Esophagus squamous epithelium (tissue), 5 donors: ENCODE results near the gene ABLIM2. TPM values are rescaled to one million over a fixed set of nuclear protein-coding genes. Genes with fewer than 3 reads are reported as not detected.
A peak's percentile ranks its signal among the peaks of the same experiment; 100 is the strongest.

Experiments used
- DNase-seq: peaks from one replicate; lab custom pipeline; 2025; lab: John Stamatoyannopoulos, UW
- H3K27ac ChIP-seq, 4 donors: fragments of 200-600 bp; sonication (generic); one replicate each; pipeline ENCODE4 v1.5.1; 2016 to 2019; ENCODE audit warnings: mild to moderate bottlenecking in 1 of 4
- H3K27me3 ChIP-seq, 4 donors: fragments of 200-600 bp; sonication (generic); 1 replicate in 3 of 4; 2 replicates in 1 of 4; pipeline versions ENCODE4 v1.5.1 to v1.6.0; 2017 to 2021; ENCODE audit warnings: antibody characterized with exemption in 1 of 4
- H3K36me3 ChIP-seq, 3 donors: fragments of 200-600 bp; sonication (generic); one replicate each; pipeline ENCODE4 v1.5.1; 2016 to 2019
- H3K4me1 ChIP-seq, 3 donors: fragments of 200-600 bp; sonication (generic); one replicate each; pipeline ENCODE4 v1.5.1; 2017 to 2019
- H3K4me3 ChIP-seq, 4 donors: fragments of 200-600 bp; sonication (generic); 1 replicate in 3 of 4; 2 replicates in 1 of 4; pipeline ENCODE4 v1.5.1; 2016 to 2019; ENCODE audit warnings: mild to moderate bottlenecking in 2 of 4, moderate library complexity in 1 of 4
- H3K9me3 ChIP-seq, 3 donors: fragments of 200-600 bp; sonication (generic); one replicate each; pipeline ENCODE4 v1.5.1; 2016 to 2019
- POLR2A ChIP-seq, 4 donors: fragments of 450-650 bp; IDR thresholded peaks; one replicate each; pipeline ENCODE4 v1.6.1; 2017; ENCODE audit warnings: antibody characterized with exemption in 4 of 4, mild to moderate bottlenecking in 4 of 4, moderate library complexity in 3 of 4
- WGBS, 2 donors: methylation state at CpG; one replicate each; pipeline ENCODE4 v1.1.5; 2018; 5-methylcytosine and 5-hydroxymethylcytosine counted together
- intact Hi-C: fragments of 100-400 bp; cut with DNase I; formaldehyde crosslinking; loops from one replicate; pipeline ENCODE4 v1.15.0; 2022
- total RNA-seq, 4 donors: library from RNA; depleted of rRNA; stranded (reverse); fragments of >200 nt; gene quantifications; one replicate each; pipeline ENCODE4 v1.1.0, GENCODE V29; 2016
- TF ChIP-seq, protein P1 (sequence below), 6 experiments: fragments of 450-650 bp in 4 of 6; fragments of 200-600 bp in 2 of 6; sonication (generic) in 2 of 6; IDR thresholded peaks; one replicate each; pipeline ENCODE4 v1.5.1; 2016 to 2019; ENCODE audit warnings: antibody characterized with exemption in 6 of 6, mild to moderate bottlenecking in 4 of 6, moderate library complexity in 4 of 6
- donor health status: DM: yes; HTN: yes; CAD: no.

Gene ABLIM2
- total RNA-seq, 4 donors from 2014 or later: 13.5 to 26.7 (median 15.7) TPM

- DNase-seq: no peak
- 94% methylated on average over 2 of the region's 2 CpGs for WGBS, 2 donors
- peaks cover 0 to 26% (median 0%) of the 10 kb centered on the region in 3 donors for H3K9me3 ChIP-seq
- H3K4me3 ChIP-seq: no peak overlapping the region
- no peak overlapping the region for H3K27ac ChIP-seq
- no peak for TF ChIP-seq POLR2A (IDR thresholded peaks at IDR 0.05)
- TF ChIP-seq, protein P1, sequence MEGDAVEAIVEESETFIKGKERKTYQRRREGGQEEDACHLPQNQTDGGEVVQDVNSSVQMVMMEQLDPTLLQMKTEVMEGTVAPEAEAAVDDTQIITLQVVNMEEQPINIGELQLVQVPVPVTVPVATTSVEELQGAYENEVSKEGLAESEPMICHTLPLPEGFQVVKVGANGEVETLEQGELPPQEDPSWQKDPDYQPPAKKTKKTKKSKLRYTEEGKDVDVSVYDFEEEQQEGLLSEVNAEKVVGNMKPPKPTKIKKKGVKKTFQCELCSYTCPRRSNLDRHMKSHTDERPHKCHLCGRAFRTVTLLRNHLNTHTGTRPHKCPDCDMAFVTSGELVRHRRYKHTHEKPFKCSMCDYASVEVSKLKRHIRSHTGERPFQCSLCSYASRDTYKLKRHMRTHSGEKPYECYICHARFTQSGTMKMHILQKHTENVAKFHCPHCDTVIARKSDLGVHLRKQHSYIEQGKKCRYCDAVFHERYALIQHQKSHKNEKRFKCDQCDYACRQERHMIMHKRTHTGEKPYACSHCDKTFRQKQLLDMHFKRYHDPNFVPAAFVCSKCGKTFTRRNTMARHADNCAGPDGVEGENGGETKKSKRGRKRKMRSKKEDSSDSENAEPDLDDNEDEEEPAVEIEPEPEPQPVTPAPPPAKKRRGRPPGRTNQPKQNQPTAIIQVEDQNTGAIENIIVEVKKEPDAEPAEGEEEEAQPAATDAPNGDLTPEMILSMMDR (IDR thresholded peaks at IDR 0.05): no peak
- peaks cover 0 to 25% (median 0%) of the 10 kb centered on the region in 3 donors for H3K36me3 ChIP-seq
- H3K27me3 ChIP-seq: no peaks in the 10 kb centered on the region
- intact Hi-C loops: no loop called here
- peaks cover 0 to 23% (median 0%) of the 10 kb centered on the region in 3 donors for H3K4me1 ChIP-seq
Observed at GRCh38 chr4:8093587-8094274, 64.9 kb downstream of the ABLIM2 start.

GRCh38 chr4:8092282-8092681 lies 66.3 kb downstream of the ABLIM2 start:
- H3K4me1 ChIP-seq: peaks cover 0 to 15% (median 0%) of the 10 kb centered on the region in 3 donors
- DNase-seq: no peak
- H3K27me3 ChIP-seq: no peaks in the 10 kb centered on the region
- peaks cover 0 to 23% (median 0%) of the 10 kb centered on the region in 3 donors for H3K36me3 ChIP-seq
- intact Hi-C loops: no loop called here
- no peak overlapping the region for H3K27ac ChIP-seq
- peaks cover 0 to 26% (median 0%) of the 10 kb centered on the region in 3 donors for H3K9me3 ChIP-seq
- 83 to 85% methylated on average over 2 of the region's 2 CpGs for WGBS, 2 donors
- H3K4me3 ChIP-seq: no peak overlapping the region
- no peak for TF ChIP-seq POLR2A (IDR thresholded peaks at IDR 0.05)
- TF ChIP-seq, protein P1 (IDR thresholded peaks at IDR 0.05): no peak

DNA sequence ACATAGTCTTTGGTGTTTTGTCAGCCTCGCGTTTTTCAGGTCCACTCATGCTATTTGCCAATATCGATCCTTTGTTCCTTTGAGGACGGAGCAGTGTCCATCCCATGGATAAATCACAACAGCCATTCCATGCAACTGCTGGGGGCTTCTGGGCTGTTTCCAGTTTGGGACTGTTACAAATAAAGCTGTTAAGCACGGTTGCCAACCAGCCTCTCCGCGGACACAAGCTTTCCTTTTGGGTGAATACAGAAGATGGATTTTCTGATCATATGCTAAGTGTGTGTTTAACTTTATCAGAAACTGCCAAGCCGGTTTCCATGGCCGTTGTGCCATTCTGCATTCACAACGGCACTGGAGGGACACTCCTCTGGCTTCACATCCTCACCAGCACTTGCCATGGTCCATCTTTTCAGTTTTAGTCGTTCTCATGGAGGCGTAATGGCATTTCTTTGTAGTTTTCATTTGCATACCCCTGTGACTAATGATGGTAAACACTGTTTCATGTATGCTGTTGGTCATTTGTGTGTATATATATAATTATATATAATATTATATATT lies 67.8 kb downstream of the ABLIM2 start:
- Histone ChIP-seq H3K27ac (peak overlapping the region in 1 of 4 donors; percentile 39), H3K4me1 (peaks cover 0 to 14% (median 5%) of the 10 kb centered on the region in 3 donors), H3K9me3 (peaks cover 0 to 26% (median 0%) of the 10 kb centered on the region in 3 donors), H3K4me3 (no peak overlapping the region), H3K27me3 (no peaks in the 10 kb centered on the region), H3K36me3 (peaks cover 0 to 9% (median 0%) of the 10 kb centered on the region in 3 donors)
- WGBS, 2 donors: 67 to 76% methylated on average over 9 to 12 of the region's 12 CpGs
- intact Hi-C loops: no loop called here
- TF ChIP-seq, protein P1 (IDR thresholded peaks at IDR 0.05): no peak
- no peak for TF ChIP-seq POLR2A (IDR thresholded peaks at IDR 0.05)
- DNase-seq: no peak

DNA sequence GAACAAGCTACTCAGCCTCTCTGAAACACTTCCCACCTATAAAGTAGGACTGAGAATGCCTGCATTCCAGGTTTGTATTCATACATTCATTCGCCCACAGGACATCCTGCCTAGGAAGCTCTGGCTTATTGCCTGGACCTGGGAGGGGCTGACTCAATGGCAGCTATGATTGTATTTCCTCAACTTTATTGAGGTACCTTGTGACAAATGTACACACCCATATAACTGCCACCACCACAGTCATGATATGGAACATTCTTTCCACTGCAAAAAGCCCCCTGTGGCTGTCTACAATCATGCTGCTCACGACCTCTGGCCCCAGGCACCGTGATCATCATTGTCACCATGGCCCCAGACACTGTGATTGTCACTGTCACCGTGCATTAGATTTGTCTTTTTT lies 68.3 kb downstream of the ABLIM2 start:
- intact Hi-C loops: no loop called here
- Histone ChIP-seq H3K9me3 (peaks cover 0 to 26% (median 0%) of the 10 kb centered on the region in 3 donors), H3K27me3 (no peaks in the 10 kb centered on the region), H3K27ac (peak overlapping the region in 2 of 4 donors; percentile 34 to 39), H3K4me1 (peaks cover 0 to 14% (median 5%) of the 10 kb centered on the region in 3 donors), H3K36me3 (peaks cover 0 to 10% (median 0%) of the 10 kb centered on the region in 3 donors), H3K4me3 (no peak overlapping the region)
- no peak for DNase-seq
- no peak for TF ChIP-seq POLR2A (IDR thresholded peaks at IDR 0.05)
- TF ChIP-seq, protein P1 (IDR thresholded peaks at IDR 0.05): no peak
- 48% methylated on average over 4 of the region's 4 CpGs for WGBS, 2 donors

- TF ChIP-seq, protein P1 (IDR thresholded peaks at IDR 0.05): no peak
- no peak for TF ChIP-seq POLR2A (IDR thresholded peaks at IDR 0.05)
- Histone ChIP-seq H3K9me3 (peaks cover 0 to 23% (median 0%) of the 10 kb centered on the region in 3 donors), H3K4me3 (no peak overlapping the region), H3K4me1 (peaks cover 0 to 14% (median 5%) of the 10 kb centered on the region in 3 donors), H3K27me3 (no peaks in the 10 kb centered on the region), H3K36me3 (peaks cover 0 to 11% (median 0%) of the 10 kb centered on the region in 3 donors), H3K27ac (peak overlapping the region in 1 of 4 donors; percentile 34)
- 79 to 92% methylated on average over 1 to 7 of the region's 7 CpGs for WGBS, 2 donors
- no peak for DNase-seq
- intact Hi-C loops: no loop called here
Observed at GRCh38 chr4:8089862-8090261, 68.8 kb downstream of the ABLIM2 start.
